Activated CD4-positive, alpha-beta T cell treated with anti-CD3 and anti-CD28 coated beads for 48 hours (primary cell): ENCODE measurements around the gene PDS5A.
"Not testable (repeated sequence)": the region's sequence is repeated elsewhere in the genome, so short reads cannot be mapped to it uniquely, and the experiment has no call there.

Experiments used
- DNase-seq: peaks from one replicate; pipeline ENCODE4 v3.0.0-alpha.2; 2020

Gene PDS5A

DNA sequence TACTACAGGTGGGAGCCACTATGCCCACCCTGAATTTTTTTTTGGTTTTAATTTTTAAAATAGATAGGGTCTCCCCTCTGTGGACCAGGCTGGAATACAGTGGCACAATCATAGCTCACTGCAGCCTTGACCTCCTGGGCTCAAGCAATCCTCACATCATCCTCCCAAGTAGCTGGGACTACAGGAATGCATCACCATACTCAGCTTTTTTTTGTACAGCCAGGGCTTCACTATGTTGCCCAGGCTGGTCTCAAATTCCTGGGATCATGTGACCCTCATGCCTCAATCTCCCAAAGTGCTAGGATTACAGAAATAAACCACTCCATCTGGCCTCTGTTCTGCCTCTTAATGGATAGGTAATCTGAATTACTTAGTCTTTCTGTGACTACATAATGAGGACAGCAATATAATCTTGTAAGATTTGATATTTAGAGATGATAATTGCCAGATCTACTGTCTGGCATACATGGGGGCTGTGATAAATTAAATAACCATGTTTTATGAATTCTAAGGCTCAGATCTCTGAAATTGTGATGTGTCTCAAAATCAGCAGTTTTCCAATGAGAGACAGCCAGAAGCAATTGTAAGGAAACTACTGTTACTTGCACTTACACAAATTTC is 26.7 kb downstream of the PDS5A start:
- DNase-seq, result no peak

DNA sequence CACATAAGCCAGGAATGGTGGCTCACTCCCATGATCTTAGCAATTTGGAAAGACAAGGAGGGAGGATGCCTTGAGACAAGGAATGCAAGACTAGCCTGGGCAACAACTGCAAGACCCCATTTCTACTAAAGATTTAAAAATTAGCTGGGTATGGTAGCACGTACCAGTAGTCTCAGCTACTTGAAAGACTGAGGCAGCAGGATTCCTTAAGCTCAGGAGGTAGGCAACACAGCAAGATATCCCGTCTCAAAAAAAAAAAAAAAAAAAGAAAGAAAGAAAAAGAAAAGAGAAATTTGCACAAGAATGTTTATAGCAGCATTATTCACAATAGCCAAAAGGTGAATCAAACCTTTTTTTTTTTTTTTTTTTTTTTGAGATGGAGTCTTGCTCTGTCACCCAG is 29.7 kb downstream of the PDS5A start:
- DNase-seq, result no peak

DNA sequence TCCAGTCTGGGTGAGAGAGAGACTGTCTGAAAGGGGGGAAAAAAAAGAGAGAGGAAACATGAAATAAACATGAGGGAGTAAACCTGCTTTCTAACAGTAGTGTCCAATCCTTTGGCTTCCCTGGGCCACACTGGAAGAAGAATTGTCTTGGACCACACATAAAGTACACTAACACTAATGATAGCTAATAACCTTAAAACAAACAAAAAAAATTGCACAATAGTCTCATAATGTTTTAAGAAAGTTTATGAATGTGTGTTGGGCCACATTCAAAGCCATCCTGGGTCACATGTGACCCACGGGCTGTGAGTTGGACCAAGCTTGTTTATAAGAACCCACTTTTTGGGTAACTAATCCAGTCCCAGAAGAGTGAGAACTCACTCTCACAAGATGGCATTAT is 30.3 kb downstream of the PDS5A start:
- no peak for DNase-seq

DNA sequence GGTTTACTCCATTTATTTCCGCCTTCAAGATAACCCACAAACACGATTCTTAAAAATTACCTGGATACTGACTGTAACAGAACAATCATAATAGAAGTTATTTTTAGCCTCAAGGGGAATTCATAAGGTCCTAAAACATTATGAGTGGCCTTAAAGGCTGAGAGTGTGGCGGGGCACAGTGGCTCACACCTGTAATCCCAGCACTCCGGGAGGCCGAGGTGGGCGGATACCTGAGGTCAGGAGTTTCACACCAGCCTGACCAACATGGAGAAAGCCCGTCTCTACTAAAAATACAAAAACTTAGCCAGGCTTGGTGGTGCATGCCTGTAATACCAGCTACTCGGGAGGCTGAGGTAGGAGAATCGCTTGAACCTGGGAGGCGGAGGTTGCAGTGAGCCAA is 33.5 kb downstream of the PDS5A start:
- DNase-seq, result not testable (repeated sequence)

DNA sequence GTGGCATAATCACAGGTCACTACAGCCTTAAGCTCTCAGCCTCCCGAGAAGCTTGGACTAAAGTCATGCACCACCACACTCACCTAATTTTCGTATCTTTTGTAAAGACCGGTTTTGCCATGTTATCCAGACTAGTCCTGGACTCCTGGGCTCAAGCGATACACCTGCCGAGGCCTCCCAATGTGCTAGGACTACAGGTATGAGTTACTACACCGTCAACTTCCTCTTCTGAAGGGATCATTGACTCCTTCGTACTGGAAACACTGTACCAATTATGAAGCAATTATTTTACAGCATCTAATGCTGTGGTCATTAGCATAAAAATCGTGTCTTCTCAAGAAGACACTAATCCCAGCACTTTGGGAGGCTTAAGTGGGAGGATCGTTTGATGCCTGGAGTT is 35.2 kb downstream of the PDS5A start:
- DNase-seq, result no peak

DNA sequence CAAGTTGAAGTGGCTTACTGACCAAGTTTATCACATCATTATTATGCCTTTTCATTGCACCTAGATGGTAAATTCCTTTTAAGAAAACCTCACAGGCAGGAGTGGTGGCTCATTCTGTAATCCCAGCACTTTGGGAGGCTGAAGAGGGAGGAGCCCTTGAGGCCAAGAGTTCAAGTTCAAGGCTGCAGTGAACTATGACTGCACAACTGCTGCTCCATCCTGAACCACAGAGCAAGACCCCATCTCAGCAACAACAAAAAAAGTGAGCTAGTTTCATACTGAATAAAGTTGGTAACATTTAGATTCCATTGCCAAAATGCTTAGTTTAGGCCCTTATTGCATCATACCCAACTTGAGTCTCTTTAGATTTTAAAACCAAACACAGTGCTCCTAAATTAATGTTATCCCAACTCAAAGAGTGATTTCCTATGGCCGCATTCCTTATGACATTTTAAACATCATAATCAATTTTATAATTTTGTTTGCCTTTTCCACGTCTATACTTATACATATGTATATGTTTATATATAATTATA is 36.0 kb downstream of the PDS5A start:
- no peak for DNase-seq

DNA sequence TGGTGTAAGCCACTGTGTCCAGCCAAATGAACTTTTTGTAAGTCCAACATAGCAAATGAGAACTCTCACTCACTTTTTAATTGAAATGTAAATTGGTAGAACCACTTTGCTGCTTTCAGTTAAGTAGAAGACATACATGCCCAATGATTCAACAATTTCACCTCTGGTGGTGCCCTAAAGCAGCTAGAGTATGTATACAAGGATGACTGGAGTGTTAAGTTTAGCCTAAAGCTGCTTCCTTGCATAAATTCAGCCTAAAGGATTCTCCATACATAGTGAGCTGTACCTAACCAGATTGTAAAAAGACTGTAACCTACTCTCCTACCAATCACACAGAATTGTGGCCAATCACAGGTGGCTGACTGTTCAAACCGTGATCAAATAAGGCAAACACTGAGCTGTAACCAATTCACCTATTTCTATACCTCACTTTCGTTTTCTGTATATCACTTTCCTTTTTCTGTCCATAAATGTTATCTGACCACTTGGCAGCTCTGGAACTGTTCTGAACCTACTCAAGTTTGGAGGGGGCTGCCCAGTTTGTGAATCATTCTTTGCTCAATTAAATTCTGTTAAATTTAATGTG is 39.9 kb downstream of the PDS5A start:
- no peak for DNase-seq

DNA sequence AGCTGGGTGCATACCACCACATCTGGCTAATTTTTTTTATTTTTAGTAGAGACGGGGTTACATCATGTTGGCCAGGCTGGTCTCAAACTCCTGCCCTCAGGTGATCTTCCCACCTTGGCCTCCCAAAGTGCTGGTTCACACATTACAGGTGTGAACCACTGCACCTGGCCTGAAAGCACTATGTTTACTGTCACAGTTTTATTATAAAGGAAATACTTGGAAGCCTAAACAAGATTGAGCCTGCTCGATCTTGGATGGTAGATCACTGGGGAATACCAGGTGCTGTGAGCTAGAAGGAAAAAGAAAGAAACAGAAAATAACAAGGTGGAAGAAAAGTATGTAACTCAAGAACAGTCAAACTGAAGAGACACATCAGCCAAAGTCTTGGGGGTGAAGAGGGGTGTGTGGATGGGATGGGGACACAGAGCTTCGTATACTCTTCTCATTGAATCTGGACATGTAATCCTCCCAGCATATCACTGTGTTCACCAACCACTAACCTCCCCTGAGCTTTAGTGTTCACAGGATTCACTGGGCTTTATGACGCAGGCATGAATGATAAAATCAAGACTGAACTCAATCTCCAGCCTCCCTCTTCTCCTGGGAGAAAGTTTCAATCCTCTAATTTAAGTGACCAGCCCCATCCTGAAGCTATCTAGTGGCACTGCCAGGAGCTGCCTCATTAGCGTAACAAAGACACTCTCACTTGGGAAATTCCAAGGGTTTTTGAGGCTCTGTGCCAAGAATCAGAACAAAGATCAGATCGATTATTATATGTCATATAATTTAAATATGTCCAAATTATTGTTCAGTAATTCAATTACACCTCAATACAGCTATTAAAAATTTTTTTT is 40.9 kb downstream of the PDS5A start:
- no peak for DNase-seq

DNA sequence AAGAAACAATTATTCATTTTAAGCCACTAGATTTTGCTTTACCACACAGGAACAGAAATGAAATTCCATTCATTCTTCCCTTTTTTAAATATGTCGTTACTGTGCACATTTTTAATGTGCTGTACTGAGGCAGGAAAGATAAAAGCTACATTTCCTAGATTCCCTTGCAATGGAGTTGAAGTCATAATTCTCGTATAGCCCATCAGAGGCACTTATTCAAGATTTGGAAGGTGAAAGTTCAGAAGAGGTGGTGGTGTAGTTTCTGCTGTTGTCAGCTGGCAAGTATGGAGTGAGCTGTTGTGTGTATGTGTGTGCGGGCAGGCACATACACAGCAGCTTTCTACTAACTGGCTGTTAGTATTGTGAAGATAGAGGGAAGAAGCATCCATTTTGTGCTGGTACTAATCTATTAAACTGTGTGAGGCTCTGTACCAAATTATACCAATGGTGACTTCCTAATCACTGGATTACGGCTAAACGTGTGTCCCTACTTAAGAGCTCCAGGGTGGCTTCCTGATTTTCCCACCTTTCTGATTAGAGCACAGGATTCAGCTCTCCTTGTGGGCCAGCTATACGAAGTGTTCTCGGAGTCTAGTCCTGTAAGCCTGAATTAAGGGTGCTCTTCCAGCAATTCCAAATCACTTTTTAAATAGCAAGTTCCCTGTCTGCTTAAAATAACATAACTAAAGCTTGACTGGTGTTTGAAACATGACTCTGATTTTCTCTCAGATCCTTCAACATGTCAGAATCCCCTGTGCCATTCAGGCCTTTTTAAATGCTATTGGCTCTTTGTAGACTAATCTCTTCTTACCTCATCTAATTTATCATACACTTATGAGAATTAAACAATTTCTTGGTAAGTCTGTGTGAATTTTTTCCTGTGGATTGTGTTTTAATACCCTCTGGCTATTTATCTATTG is 43.8 kb downstream of the PDS5A start:
- no peak for DNase-seq

DNA sequence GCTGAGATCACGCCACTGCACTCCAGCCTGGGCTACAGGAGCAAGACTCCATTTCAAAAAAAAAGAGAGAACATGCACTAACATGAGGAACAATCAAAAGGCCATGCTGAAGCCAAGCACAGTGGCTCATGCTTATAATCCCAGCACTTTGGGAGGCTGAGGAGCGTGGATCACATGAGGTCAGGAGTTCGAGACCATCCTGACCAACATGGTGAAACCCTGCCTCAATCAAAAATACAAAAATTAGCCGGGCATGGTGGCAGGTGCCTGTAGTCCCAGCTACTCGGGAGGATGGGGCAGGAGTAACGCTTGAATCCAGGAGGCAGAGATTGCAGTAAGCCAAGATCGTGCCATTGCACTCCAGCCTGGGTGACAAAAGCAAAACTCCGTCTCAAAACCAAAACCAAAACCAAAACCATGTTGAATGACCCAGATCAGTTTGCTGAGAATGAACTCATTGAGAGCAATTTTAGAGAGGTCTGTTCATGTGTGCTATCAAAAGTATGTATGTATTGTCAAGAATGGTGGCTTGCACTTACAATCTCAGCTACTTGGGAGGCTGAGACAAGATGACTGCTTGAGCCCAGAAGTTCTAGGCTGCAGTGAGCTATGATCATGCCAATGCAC is 44.8 kb downstream of the PDS5A start:
- no peak for DNase-seq

DNA sequence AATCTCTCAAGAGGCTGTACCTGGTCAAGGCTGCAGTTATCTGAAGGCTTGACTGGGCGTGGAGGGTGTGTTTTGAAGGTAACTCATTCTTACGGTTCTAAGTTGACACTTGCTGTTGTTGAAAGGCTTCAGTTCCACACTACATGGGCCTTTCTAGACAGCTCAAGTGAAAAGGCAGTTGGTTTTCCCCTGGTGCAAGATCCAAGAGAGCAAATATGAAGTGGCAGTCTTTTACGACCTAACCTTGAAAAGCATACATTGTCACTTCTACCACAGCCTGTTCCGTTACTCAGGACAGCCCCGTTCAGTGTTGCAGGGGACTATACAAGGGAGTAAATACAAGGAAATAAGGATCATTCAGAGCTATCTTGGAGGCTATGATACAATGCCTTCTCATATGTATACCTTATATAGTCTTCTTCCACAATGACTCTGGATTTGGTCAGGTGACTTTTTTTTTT is 46.2 kb downstream of the PDS5A start:
- DNase-seq, result no peak

DNA sequence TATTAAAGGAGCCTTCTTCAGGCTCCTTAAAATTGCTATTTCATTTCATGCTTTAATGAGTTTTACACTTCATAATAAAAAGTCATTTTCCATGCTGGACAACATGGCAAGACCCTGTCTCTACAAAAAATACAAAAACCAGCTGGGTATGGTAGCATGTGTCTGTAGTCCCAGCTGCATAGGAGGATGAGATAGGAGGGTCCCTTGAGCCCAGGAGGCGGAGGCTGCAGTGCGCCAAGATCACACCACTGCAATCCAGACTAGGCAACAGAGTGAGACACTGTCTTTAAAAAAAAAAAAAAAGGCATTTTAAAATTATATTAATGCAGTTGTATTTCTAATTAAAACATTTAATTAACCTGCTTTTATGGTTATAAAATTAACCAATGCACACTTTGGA is 49.2 kb downstream of the PDS5A start:
- no peak for DNase-seq

DNA sequence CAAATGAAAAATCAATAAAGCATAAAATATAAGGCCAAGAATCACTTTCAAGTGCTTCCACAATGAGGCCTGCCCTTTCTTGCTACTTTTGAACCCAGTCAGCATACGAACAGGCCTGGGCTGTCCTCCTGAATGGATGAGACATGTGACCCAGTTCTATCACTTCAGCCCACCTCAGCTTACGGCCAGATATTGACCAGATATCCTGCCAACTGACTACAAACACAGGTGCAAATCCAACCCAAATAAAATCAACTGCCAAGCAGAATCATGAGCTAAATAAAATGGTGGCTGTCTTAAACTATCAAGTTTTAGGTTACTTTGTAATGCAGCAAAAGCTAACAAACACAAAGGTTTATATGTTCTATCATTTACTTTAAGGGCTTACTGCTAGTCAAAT is 53.7 kb downstream of the PDS5A start:
- no peak for DNase-seq

DNA sequence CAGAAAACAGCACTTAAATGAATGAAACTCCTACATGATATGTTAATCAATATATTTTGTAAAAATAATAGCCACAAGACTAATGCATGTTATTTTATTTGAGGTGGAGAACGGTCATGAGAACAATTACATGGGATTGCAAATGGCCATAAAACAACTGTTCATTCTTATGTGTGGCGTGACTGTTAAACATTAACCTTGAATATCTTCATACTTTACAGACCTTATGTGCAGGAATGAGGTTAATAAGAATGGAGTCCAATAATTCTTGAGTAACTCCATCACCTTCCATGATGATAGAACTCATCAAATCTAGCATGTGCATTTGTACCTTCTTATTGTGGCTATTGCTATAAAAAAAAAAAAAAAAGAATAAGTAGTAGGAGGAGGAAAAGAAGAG is 55.3 kb downstream of the PDS5A start:
- no peak for DNase-seq

DNA sequence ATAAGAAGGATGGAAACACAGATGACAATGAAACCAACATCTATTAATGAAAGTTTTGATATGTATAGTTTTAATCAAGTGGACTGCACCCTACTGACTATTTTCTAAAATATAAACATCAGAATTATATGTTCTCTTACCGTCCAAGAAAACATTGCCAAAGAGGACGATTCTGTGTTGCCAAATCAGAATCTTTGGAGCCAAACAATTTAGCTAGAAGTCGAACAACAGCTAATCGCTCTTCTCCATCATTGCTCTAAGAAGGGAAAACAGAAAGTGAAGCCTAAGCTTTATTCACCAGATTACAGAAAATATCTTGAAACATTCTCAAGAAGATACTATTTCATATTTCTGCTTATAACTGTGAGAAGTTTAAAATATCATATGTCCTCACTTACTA is 64.2 kb downstream of the PDS5A start:
- DNase-seq, result no peak

DNA sequence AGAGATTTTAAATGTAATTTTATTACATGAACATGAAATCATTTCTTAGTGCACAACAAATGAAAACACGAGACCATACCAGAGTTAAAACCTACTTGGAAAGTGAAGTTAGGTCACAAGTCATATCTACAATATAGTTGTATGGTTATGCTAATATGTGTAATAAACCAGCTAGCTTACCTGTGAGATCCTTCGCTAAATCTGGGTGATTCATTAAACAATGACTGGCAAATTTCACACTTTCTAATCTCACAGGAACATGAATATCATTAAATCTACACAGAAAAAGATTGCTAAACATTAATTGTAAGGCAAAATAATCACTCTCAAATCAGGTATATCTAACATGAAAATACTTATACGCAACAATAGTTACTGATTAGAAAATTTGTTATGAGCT is 67.6 kb downstream of the PDS5A start:
- no peak for DNase-seq

DNA sequence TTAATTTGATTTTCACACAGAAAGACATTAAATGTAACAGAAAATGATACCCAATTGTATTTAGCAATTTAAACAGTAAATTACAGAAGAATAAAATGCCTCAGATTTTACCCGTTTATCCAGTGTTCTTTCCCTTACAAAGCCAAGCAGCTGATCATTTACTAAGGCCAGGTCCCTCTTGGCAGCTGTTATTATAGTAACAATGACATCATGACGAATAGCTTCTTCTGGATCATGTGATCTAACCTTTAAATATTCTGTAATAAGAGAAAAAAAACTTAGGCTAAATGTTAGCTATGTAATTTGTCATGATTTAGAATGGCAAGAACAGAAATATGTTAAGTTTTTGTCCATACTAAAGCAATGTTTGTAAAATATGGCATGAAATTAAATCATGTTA is 69.4 kb downstream of the PDS5A start:
- DNase-seq, result no peak

DNA sequence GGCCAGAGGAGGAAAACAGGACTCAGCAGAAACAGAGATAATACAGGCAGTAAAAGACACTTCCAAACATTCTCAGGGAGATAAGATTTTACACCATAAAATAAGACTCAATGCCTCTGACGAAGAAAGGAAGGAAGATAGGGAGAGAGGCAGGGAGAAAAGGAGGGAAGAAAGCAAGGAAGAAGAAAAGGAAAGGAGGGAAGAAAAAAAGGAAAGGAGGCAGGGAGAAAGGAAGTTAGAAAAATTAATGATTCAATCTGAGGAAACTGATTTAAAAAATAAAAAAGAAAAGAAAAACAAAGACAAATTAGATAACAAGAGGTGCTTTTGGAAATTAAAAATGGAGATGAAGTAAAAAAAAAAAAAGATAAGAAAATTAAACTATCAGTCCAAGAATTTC is 72.1 kb downstream of the PDS5A start:
- DNase-seq, result no peak

DNA sequence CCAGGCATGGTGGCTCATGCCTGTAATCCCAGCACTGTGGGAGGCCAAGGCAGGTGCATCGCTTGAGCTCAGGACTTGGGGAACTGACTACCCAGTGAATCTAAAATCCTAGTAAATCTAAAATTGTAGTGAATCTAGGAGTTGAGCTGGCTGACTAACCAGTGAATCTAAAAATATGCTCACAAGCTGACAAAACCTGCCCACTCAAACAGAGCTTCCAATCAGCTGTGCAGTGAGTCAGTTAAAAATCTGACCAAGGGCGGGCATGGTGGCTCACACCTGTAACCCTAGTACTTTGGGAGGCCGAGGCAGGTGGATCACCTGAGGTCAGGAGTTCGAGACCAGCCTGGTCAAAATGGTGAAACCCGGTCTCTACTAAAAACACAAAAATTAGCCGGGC is 72.7 kb downstream of the PDS5A start:
- not testable (repeated sequence) for DNase-seq

DNA sequence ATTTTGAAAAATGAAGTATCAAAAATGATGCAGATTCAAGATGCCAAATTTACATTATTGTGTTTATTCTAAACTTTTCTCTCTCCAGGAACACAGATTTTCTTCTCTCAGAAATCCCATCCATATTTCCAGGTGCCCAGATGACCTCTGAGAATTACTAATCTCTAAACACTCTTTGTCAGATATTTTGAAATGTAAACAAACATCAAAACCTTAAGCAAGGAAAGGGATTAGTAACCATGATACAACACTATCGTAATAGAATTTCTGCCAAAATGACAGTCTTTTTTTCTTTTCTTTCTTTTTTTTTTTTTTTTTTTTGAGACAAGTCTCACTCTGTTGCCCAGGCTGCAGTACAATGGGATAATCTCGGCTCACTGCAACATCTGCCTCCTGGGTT is 76.7 kb downstream of the PDS5A start:
- no peak for DNase-seq

DNA sequence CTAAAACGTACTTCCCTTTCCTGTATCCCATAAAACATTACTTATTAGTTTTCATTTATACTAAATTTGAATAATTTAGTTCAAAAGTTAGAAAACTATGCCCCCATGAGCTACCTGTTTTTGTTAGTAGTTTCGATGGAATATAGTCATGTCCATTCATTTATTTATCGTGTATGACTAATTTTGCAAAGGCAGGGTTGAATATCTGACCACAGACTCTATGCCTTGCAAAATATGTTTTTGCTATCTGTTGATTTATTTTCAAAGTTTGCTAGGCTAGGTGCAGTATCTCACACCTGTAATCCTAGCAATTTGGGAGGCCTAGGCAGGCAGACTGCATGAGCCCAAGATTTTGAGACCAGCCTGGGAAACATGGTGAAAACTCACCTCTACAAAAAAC is 78.4 kb downstream of the PDS5A start:
- no peak for DNase-seq

DNA sequence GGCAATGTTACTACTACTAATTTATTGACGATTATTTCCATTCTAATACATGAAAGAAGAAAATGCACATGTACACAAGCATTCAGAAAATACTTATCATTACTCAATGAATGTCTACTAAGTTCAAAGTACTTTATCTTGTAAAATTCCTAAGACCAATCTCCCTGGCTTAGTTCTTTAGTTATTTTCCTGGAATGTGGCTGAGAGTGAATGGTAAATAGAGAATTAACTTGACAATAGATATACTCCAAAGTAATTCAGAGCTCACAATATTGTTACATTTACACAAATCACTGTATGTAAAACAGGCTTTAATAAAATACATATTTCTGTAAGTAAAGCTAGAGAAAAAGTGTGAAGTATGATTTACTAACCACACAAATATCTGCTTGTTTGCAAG is 79.7 kb downstream of the PDS5A start:
- no peak for DNase-seq

DNA sequence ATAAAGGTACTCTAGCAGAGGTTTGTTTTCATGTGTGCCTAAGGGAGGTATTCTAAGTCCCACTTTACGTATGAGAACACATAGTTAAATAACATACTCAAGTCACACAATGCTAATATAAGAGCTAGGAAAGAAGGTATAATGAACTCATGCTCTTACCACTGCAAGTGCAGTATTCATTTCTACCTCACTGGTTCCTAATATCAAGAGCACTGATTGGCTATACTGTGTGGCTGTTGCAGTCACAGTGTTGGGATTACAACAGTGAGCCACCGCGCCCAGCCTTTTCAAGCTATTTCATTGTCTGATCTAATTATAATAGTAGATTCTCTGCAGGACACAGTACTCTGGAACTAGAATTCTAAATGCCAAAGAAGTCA is 84.0 kb downstream of the PDS5A start:
- no peak for DNase-seq
